ENCODE data around the gene NBAS.

DNA sequence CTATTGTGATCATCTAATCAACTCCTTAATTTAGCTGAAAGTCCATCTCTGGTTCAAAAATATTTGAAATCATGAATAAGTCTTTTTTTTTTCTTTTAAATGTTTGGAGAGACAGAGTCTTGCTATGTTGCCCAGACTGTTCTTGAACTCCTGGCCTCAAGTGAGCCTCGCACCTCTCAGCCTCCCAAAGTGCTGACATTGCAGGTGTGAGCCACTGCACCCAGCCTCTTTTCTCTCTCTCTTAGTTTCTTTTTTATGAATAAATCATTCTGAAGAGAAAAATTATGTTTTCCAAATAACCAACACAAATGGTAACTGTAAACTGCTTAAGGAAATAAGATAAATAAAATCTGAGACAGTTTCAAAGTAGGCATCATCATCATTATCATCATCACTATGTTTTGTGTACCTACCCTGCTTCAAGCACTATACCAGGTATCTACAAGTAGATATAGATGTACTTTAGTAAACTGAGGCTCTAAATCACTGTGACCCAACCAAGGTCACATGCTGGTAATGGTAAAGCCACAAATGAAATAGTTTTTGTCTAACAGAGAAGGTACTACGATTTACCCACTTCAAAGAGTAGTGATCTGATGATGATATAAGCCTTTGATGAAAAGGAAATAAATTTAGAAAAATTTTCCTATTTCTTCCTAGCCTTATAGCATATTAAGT is 5.0 kb upstream of the NBAS start:
- TF ChIP-seq POLR2A (IDR thresholded peaks at IDR 0.05; ENCODE audit: low read length) (no peak), GATA1 (IDR thresholded peaks at IDR 0.05; ENCODE audit: low read depth, low read length) (no peak)
